Ishikawa (cell line): ENCODE measurements around the gene CTNND2.

Experiments used
- CEBPB ChIP-seq: IDR thresholded peaks from 2 replicates; pipeline ENCODE4 v1.6.1; 2012
- CREB1 ChIP-seq: IDR thresholded peaks from 2 replicates; pipeline ENCODE4 v1.6.1; 2012; ENCODE audit warnings: low read depth
- EGR1 ChIP-seq: IDR thresholded peaks from 2 replicates; pipeline ENCODE4 v1.6.1; 2012
- EP300 ChIP-seq: IDR thresholded peaks from 2 replicates; pipeline ENCODE4 v1.6.1; 2012; ENCODE audit warnings: borderline replicate concordance
- FOXM1 ChIP-seq: IDR thresholded peaks from 2 replicates; pipeline ENCODE4 v1.6.1; 2012; ENCODE audit warnings: low read depth, borderline replicate concordance
- MAX ChIP-seq: IDR thresholded peaks from 2 replicates; pipeline ENCODE4 v1.6.1; 2012
- NFIC ChIP-seq: IDR thresholded peaks from 2 replicates; pipeline ENCODE4 v1.6.1; 2012
- RAD21 ChIP-seq: IDR thresholded peaks from 2 replicates; pipeline ENCODE4 v1.6.1; 2012; ENCODE audit warnings: low read depth
- REST ChIP-seq: IDR thresholded peaks from 2 replicates; pipeline ENCODE4 v1.6.1; 2012; ENCODE audit warnings: low read depth, mild to moderate bottlenecking
- TAF1 ChIP-seq: IDR thresholded peaks from 2 replicates; pipeline ENCODE4 v1.6.1; 2012; ENCODE audit warnings: low read depth, mild to moderate bottlenecking
- TCF12 ChIP-seq: IDR thresholded peaks from 2 replicates; pipeline ENCODE4 v1.6.1; 2012; ENCODE audit warnings: low read depth
- TEAD4 ChIP-seq: IDR thresholded peaks from 2 replicates; pipeline ENCODE4 v1.6.1; 2012
- USF1 ChIP-seq: IDR thresholded peaks from 2 replicates; pipeline ENCODE4 v1.6.1; 2012
- YY1 ChIP-seq: IDR thresholded peaks from 2 replicates; pipeline ENCODE4 v1.6.1; 2012; ENCODE audit warnings: low read depth
- ZBTB7A ChIP-seq: IDR thresholded peaks from 2 replicates; pipeline ENCODE4 v1.6.1; 2012; ENCODE audit warnings: low read depth

The CTNND2 gene

GRCh38 chr5:10984021-10984715 lies 920.1 kb downstream of the CTNND2 start:
- TF ChIP-seq EGR1 (no peak), NFIC (no peak), FOXM1 (no peak), TCF12 (no peak), USF1 (no peak), YY1 (no peak), TAF1 (no peak), REST (no peak), CEBPB (no peak)

- TF ChIP-seq CEBPB (no peak), TAF1 (no peak), USF1 (no peak), REST (no peak), MAX (no peak), TCF12 (no peak), TEAD4 (no peak), ZBTB7A (no peak), NFIC (no peak), CREB1 (no peak), FOXM1 (no peak), YY1 (no peak), EGR1 (no peak), EP300 (no peak), RAD21 (no peak)
Observed at GRCh38 chr5:10982626-10983025, 921.6 kb downstream of the CTNND2 start.

GRCh38 chr5:10981932-10982331 lies 922.3 kb downstream of the CTNND2 start:
- TF ChIP-seq TCF12 (no peak), RAD21 (no peak), CEBPB (no peak), CREB1 (no peak), TEAD4 (no peak), EGR1 (no peak), YY1 (no peak), EP300 (no peak), MAX (no peak), FOXM1 (no peak)

GRCh38 chr5:10977011-10977410 lies 927.2 kb downstream of the CTNND2 start:
- TF ChIP-seq EGR1 (no peak), FOXM1 (no peak), CREB1 (no peak), YY1 (no peak), MAX (no peak), TCF12 (no peak), CEBPB (no peak), EP300 (no peak), TAF1 (no peak), RAD21 (no peak), USF1 (no peak), REST (no peak), NFIC (no peak), TEAD4 (no peak), ZBTB7A (no peak)
